ENCODE results near the gene FBXL22.

FBXL22 gene

GRCh38 chr15:63626955-63627354 lies 29.8 kb downstream of the FBXL22 start:
- TF ChIP-seq CTCF (conservative IDR thresholded peaks at IDR 0.05; ENCODE audit: low read depth, low read length): no peak
- H3K4me3 ChIP-seq (ENCODE audit: low read depth, low read length): no peak overlapping the region

DNA sequence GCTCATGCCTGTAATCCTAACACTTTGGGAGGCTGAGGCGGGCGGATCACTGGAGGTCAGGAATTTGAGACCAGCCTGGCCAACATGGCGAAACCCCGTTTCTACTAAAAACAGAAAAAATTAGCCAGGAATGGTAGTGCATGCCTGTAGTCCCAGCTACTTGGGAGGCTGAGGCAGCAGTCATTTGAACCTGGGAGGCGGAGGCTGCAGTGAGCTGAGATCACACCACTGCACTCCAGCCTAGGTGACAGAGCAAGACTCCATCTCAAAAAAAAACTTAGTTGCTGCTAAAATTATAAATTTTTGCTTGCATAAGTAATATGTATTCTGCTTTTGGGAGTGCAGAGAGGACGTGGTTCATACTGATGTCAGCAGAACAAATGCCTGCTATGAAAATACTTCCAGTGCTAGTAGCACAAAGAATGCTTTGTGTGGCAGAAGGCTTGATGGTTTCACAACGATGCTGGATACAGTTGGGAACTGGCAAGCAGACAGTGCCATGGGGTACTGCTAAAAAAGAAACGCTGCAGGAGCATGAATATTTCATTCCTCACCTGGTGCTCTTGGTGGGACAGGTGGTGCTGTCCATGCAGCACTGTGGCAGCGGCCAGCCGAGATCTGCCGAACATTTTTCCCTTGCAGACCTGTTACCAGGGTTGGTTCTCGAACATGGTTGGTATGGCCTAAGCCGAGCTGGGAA lies 31.1 kb downstream of the FBXL22 start:
- no peak for TF ChIP-seq CTCF (conservative IDR thresholded peaks at IDR 0.05; ENCODE audit: low read depth, low read length)
- H3K4me3 ChIP-seq (ENCODE audit: low read depth, low read length): no peak overlapping the region
- no peak for DNase-seq (ENCODE audit: low read depth)

More at GRCh38 chr15:63626955-63627354, 29.8 kb downstream of the FBXL22 start:
- no peak for DNase-seq (ENCODE audit: low read depth)

DNA sequence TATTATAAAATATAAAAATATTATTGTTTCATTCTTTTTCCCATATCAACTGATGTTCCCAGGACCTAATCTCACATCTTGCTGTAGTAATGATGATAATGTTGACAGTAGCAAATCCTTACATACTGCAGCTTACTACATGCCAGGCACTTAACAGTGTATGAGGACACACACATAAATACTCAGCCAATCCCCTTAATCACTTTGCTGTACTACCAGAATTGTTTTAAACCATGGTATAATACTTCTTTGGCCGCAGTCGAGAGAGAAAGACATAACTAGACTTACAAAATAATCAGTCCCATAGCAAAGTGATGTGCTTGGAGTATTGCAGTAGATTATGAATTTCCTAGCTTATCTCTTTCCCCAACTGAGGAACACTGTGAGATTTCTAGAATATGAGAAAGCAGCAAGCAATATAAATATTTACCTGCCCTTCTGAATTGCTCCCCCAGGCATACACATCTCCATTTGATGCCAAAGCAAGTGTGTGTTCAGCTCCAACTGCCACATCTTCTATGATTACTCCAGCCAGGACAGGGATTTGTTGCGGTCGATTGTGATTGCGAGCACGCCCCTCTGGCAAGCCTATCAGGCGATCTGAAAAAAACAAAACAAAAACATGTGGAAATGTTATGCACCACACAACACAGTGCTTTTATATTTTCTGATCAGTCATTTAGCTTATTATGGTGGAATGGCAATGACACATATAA lies 33.0 kb downstream of the FBXL22 start:
- no peak for TF ChIP-seq CTCF (conservative IDR thresholded peaks at IDR 0.05; ENCODE audit: low read depth, low read length)
- H3K4me3 ChIP-seq (ENCODE audit: low read depth, low read length): no peak overlapping the region
- no peak for DNase-seq (ENCODE audit: low read depth)

GRCh38 chr15:63633312-63633711 lies 36.1 kb downstream of the FBXL22 start:
- H3K4me3 ChIP-seq (ENCODE audit: low read depth, low read length): no peak overlapping the region
- DNase-seq (ENCODE audit: low read depth): no peak
- TF ChIP-seq CTCF (conservative IDR thresholded peaks at IDR 0.05; ENCODE audit: low read depth, low read length): no peak

GRCh38 chr15:63634154-63634553 lies 37.0 kb downstream of the FBXL22 start:
- no peak for DNase-seq (ENCODE audit: low read depth)
- no peak overlapping the region for H3K4me3 ChIP-seq (ENCODE audit: low read depth, low read length)
- TF ChIP-seq CTCF (conservative IDR thresholded peaks at IDR 0.05; ENCODE audit: low read depth, low read length): no peak

DNA sequence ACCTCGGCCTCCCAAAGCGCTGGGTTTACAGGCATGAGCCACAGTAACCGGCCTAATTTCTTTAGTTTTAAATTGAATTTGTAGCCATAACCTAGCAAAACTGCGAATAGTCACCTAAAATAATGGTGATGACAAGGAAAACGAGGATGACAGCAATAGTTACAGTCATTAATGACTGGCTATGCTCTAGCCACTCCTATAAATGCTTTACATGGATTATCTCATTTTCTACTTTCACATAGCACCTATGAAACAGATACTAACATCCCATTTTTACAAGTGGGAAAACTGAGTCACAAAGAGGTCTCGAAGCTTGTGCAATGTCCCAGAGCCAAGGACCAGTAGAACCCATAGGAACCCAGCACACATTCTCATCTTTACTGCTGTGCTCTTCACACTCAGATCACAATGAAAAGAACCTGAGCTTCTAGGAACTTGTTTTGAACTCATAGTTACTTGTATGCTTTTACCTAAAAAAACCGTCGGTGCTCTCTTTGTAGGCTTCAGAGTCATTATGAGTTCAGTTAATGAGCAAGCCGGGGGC lies 39.4 kb downstream of the FBXL22 start:
- H3K4me3 ChIP-seq (ENCODE audit: low read depth, low read length): no peak overlapping the region
- no peak for TF ChIP-seq CTCF (conservative IDR thresholded peaks at IDR 0.05; ENCODE audit: low read depth, low read length)
- DNase-seq (ENCODE audit: low read depth): no peak

Data from choroid plexus epithelial cell (primary cell).